BE2C (cell line): ENCODE data around the gene SLC9B2. TPM values are rescaled to one million over a fixed set of nuclear protein-coding genes. Genes with fewer than 3 reads are reported as not detected.
A peak's percentile ranks its signal among the peaks of the same experiment; 100 is the strongest.

Source experiments
- DNase-seq: peaks from one replicate; pipeline ENCODE4 v3.0.0-alpha.2; 2020
- H3K27me3 ChIP-seq: fragments of 250-450 bp; sonication (Bioruptor Pico); 2 replicates; pipeline ENCODE4 v1.5.1; 2020; ENCODE audit warnings: mild to moderate bottlenecking
- H3K36me3 ChIP-seq: fragments of 250-450 bp; sonication (Bioruptor Pico); 2 replicates; pipeline ENCODE4 v1.5.1; 2020; ENCODE audit warnings: mild to moderate bottlenecking
- H3K4me1 ChIP-seq: fragments of 250-450 bp; sonication (Bioruptor Pico); 2 replicates; pipeline ENCODE4 v1.5.1; 2020
- H3K4me3 ChIP-seq: 2 replicates; pipeline ENCODE4 v1.5.1; 2011; ENCODE audit warnings: low read depth, low read length
- H3K9me3 ChIP-seq: fragments of 250-450 bp; sonication (Bioruptor Pico); 2 replicates; pipeline ENCODE4 v1.5.1; 2020
- CTCF ChIP-seq: IDR thresholded peaks from 2 replicates; pipeline ENCODE4 v1.5.1; 2012; ENCODE audit warnings: mild to moderate bottlenecking, low read depth, low read length
- polyA plus RNA-seq: library from polyadenylated mRNA; unstranded; fragments of >200 nt; gene quantifications from one replicate; pipeline ENCODE4 v1.2.1, GENCODE V29; 2012; ENCODE audit warnings: low read depth, missing spikeins; ENCODE audit not compliant: insufficient read length, insufficient read depth

Gene SLC9B2
- polyA plus RNA-seq: 23.6 TPM

- Histone ChIP-seq H3K4me1 (no peaks in the 10 kb centered on the region; the same call in 1 of the 2 replicates), H3K27me3 (no peaks in the 10 kb centered on the region), H3K4me3 (peak within 1 kb of the TSS; percentile 87), H3K36me3 (no peaks in the 10 kb centered on the region; the same call in 1 of the 2 replicates), H3K9me3 (no peaks in the 10 kb centered on the region)
- DNase-seq: no peak
- no peak for TF ChIP-seq CTCF
These were observed at the start of gene SLC9B2 for GRCh38 chr4:103076747-103077347. Gene SLC9B2, minus strand, starts transcription at chr4:103076761. Its CDS starts 9,211 bp downstream, at chr4:103067550.

GRCh38 chr4:103126126-103126525, 49.6 kb upstream of the SLC9B2 start:
- no peak for DNase-seq
- no peaks in the 10 kb centered on the region for H3K4me1 ChIP-seq
- no peak overlapping the region for H3K4me3 ChIP-seq
- H3K9me3 ChIP-seq: no peaks in the 10 kb centered on the region
- TF ChIP-seq CTCF: no peak
- H3K27me3 ChIP-seq: no peaks in the 10 kb centered on the region
- peaks cover 15% of the 10 kb centered on the region for H3K36me3 ChIP-seq

- no peaks in the 10 kb centered on the region for H3K27me3 ChIP-seq
- no peaks in the 10 kb centered on the region for H3K4me1 ChIP-seq
- no peak for TF ChIP-seq CTCF
- H3K4me3 ChIP-seq: no peak overlapping the region
- no peaks in the 10 kb centered on the region for H3K9me3 ChIP-seq
- no peak for DNase-seq
- peaks cover 20% of the 10 kb centered on the region for H3K36me3 ChIP-seq
These were observed 46.6 kb upstream of the SLC9B2 start for GRCh38 chr4:103123114-103123513.

GRCh38 chr4:103118166-103118565, 41.6 kb upstream of the SLC9B2 start:
- H3K9me3 ChIP-seq: no peaks in the 10 kb centered on the region

GRCh38 chr4:103111598-103111997, 35.0 kb upstream of the SLC9B2 start:
- Histone ChIP-seq H3K4me3 (no peak overlapping the region), H3K9me3 (no peaks in the 10 kb centered on the region), H3K4me1 (no peaks in the 10 kb centered on the region), H3K27me3 (no peaks in the 10 kb centered on the region), H3K36me3 (peaks cover 25% of the 10 kb centered on the region)
- no peak for DNase-seq
- TF ChIP-seq CTCF: no peak

More at GRCh38 chr4:103118166-103118565, 41.6 kb upstream of the SLC9B2 start:
- TF ChIP-seq CTCF: no peak
- no peaks in the 10 kb centered on the region for H3K27me3 ChIP-seq
- peaks cover 14% of the 10 kb centered on the region for H3K36me3 ChIP-seq
- no peak overlapping the region for H3K4me3 ChIP-seq
- H3K4me1 ChIP-seq: no peaks in the 10 kb centered on the region
- no peak for DNase-seq

GRCh38 chr4:103108542-103108941, 32.0 kb upstream of the SLC9B2 start:
- H3K9me3 ChIP-seq: no peaks in the 10 kb centered on the region
- peaks cover 22% of the 10 kb centered on the region for H3K36me3 ChIP-seq
- no peaks in the 10 kb centered on the region for H3K4me1 ChIP-seq
- no peak overlapping the region for H3K4me3 ChIP-seq
- no peaks in the 10 kb centered on the region for H3K27me3 ChIP-seq
- TF ChIP-seq CTCF: no peak
- DNase-seq: no peak
